CD4-positive, alpha-beta memory T cell (primary cell): ENCODE measurements around the gene MSI2. TPM values are rescaled to one million over a fixed set of nuclear protein-coding genes. Genes with fewer than 3 reads are reported as not detected.

Source experiments
- CTCF ChIA-PET: fragments of 350-600 bp; sonication (Branson Sonifier 250); formaldehyde crosslinking; loops from one replicate; lab custom pipeline; 2021; ENCODE audit warnings: inconsistent platforms; ENCODE audit not compliant: partially characterized antibody; lab: Charles Lee
- POLR2A ChIA-PET: fragments of 350-600 bp; sonication (Branson Sonifier 250); formaldehyde crosslinking; loops from one replicate; lab custom pipeline; 2021; ENCODE audit not compliant: partially characterized antibody; lab: Charles Lee
- DNase-seq, 5 donors: peaks; one replicate each; pipeline versions ENCODE4 v3.0.0 to v3.0.0-alpha.2; 2020 to 2022; ENCODE audit warnings: mixed read lengths in 1 of 5
- H3K27ac ChIP-seq: one replicate; pipeline ENCODE4 v1.7.0; 2013; ENCODE audit warnings: low read depth, low read length
- H3K27me3 ChIP-seq: 2 replicates; pipeline ENCODE4 v1.7.0; 2013; ENCODE audit warnings: mild to moderate bottlenecking, low read length, moderate library complexity; ENCODE audit not compliant: insufficient read depth
- H3K36me3 ChIP-seq: 2 replicates; pipeline ENCODE4 v1.7.0; 2013; ENCODE audit warnings: mild to moderate bottlenecking, low read length, moderate library complexity; ENCODE audit not compliant: insufficient read depth
- H3K4me1 ChIP-seq: 2 replicates; pipeline ENCODE4 v1.7.0; 2013; ENCODE audit warnings: mild to moderate bottlenecking, low read length, moderate library complexity; ENCODE audit not compliant: insufficient read depth
- H3K4me3 ChIP-seq, 2 donors: one replicate each; pipeline ENCODE4 v1.7.0; 2013; ENCODE audit warnings: low read length in 2 of 2, mild to moderate bottlenecking in 1 of 2
- H3K9me3 ChIP-seq, 2 donors: one replicate each; pipeline ENCODE4 v1.7.0; 2013; ENCODE audit warnings: low read length in 2 of 2, control low read depth in 1 of 2; ENCODE audit not compliant: control insufficient read depth in 1 of 2
- H3K27ac Mint-ChIP-seq, 7 donors: one replicate each; pipeline ENCODE4 v1.8.0; 2020 to 2021; ENCODE audit warnings: mixed read lengths in 7 of 7, mild to moderate bottlenecking in 6 of 7, inconsistent platforms in 3 of 7, moderate library complexity in 3 of 7
- H3K27me3 Mint-ChIP-seq, 2 donors: one replicate each; pipeline ENCODE4 v1.8.0; 2020 to 2021; ENCODE audit warnings: mixed read lengths in 2 of 2
- H3K36me3 Mint-ChIP-seq, 2 donors: one replicate each; pipeline ENCODE4 v1.8.0; 2020 to 2021; ENCODE audit warnings: mixed read lengths in 2 of 2, inconsistent platforms in 1 of 2, mild to moderate bottlenecking in 1 of 2
- H3K4me1 Mint-ChIP-seq, 4 donors: one replicate each; pipeline ENCODE4 v1.8.0; 2020 to 2021; ENCODE audit warnings: mixed read lengths in 4 of 4, mild to moderate bottlenecking in 1 of 4
- H3K4me3 Mint-ChIP-seq, 8 donors: one replicate each; pipeline ENCODE4 v1.8.0; 2020 to 2021; ENCODE audit warnings: mixed read lengths in 8 of 8, mild to moderate bottlenecking in 7 of 8, moderate library complexity in 6 of 8, inconsistent platforms in 3 of 8
- H3K9me3 Mint-ChIP-seq, 8 donors: one replicate each; pipeline ENCODE4 v1.8.0; 2020 to 2021; ENCODE audit warnings: mixed read lengths in 8 of 8, mild to moderate bottlenecking in 5 of 8, inconsistent platforms in 3 of 8, moderate library complexity in 1 of 8
- intact Hi-C: fragments of 100-400 bp; cut with micrococcal nuclease; formaldehyde crosslinking; loops from one replicate; pipeline ENCODE4 v1.15.1; 2023
- polyA plus RNA-seq, 2 donors: library from polyadenylated mRNA; unstranded; fragments of 300-500 nt; fragmentation: Illumina TruSeq; gene quantifications; one replicate each; pipeline ENCODE4 v1.2.3, GENCODE V29; 2021
- total RNA-seq, 2 experiments: library from RNA; stranded (reverse); gene quantifications; one replicate each; pipeline ENCODE4 v1.2.3, GENCODE V29; 2021

The MSI2 gene
- total and polyA plus RNA-seq, 4 experiments from 2014 or later = 2.1 to 110 (median 55.3) TPM

- Histone ChIP-seq H3K9me3 (no peaks in the 10 kb centered on the region), H3K4me3 (no peak overlapping the region), H3K36me3 (no peaks in the 10 kb centered on the region), H3K4me1 (peaks cover 1% of the 10 kb centered on the region), H3K27ac (no peak overlapping the region), H3K27me3 (no peaks in the 10 kb centered on the region)
- intact Hi-C loops = no loop called here
- peaks cover 0 to 9% (median 4%) of the 10 kb centered on the region in 8 donors for H3K9me3 Mint-ChIP-seq
- no peak for DNase-seq
- peaks cover 4 to 22% of the 10 kb centered on the region in 2 donors for H3K36me3 Mint-ChIP-seq
- ChIA-PET CTCF (interaction anchor here (1.3 kb wide), 1 partner anchor 449 kb away, joined by 4 read pairs; no protein-coding TSS in a partner anchor), POLR2A (no interaction called here)
- H3K4me1 Mint-ChIP-seq = peaks cover 6 to 11% (median 10%) of the 10 kb centered on the region in 4 donors
- H3K27ac Mint-ChIP-seq = no peak overlapping the region
- no peak overlapping the region for H3K4me3 Mint-ChIP-seq
- H3K27me3 Mint-ChIP-seq = no peaks in the 10 kb centered on the region
Observed at GRCh38 chr17:57691939-57692338, 435.6 kb downstream of the MSI2 start.

- Mint-ChIP-seq H3K9me3 (peaks cover 0 to 9% (median 4%) of the 10 kb centered on the region in 8 donors), H3K27ac (peak overlapping the region in 2 of 7 donors; percentile 1 to 7), H3K27me3 (no peaks in the 10 kb centered on the region), H3K36me3 (peaks cover 4 to 22% of the 10 kb centered on the region in 2 donors), H3K4me1 (peaks cover 6 to 11% (median 10%) of the 10 kb centered on the region in 4 donors), H3K4me3 (peak overlapping the region in 6 of 8 donors; percentile 1 to 61 (median 54))
- Histone ChIP-seq H3K27me3 (no peaks in the 10 kb centered on the region), H3K4me3 (no peak overlapping the region), H3K27ac (no peak overlapping the region), H3K9me3 (no peaks in the 10 kb centered on the region), H3K36me3 (no peaks in the 10 kb centered on the region), H3K4me1 (peaks cover 10% of the 10 kb centered on the region)
- CTCF ChIA-PET = no interaction called here
- intact Hi-C loops = no loop called here
- DNase-seq = no peak
- POLR2A ChIA-PET = no interaction called here
Observed at GRCh38 chr17:57692770-57693169, 436.4 kb downstream of the MSI2 start.

- Histone ChIP-seq H3K4me3 (no peak overlapping the region), H3K36me3 (no peaks in the 10 kb centered on the region), H3K9me3 (no peaks in the 10 kb centered on the region), H3K4me1 (peaks cover 21% of the 10 kb centered on the region), H3K27me3 (no peaks in the 10 kb centered on the region), H3K27ac (no peak overlapping the region)
- DNase-seq = no peak
- no peaks in the 10 kb centered on the region for H3K27me3 Mint-ChIP-seq
- H3K27ac Mint-ChIP-seq = no peak overlapping the region
- H3K9me3 Mint-ChIP-seq = peaks cover 0 to 9% (median 4%) of the 10 kb centered on the region in 8 donors
- H3K36me3 Mint-ChIP-seq = peaks cover 4 to 22% of the 10 kb centered on the region in 2 donors
- ChIA-PET CTCF (interaction anchor here (0.9 kb wide), 1 partner anchor 22 kb away, joined by 5 read pairs; no protein-coding TSS in a partner anchor), POLR2A (no interaction called here)
- H3K4me3 Mint-ChIP-seq = no peak overlapping the region
- H3K4me1 Mint-ChIP-seq = peaks cover 6 to 11% (median 10%) of the 10 kb centered on the region in 4 donors
- intact Hi-C loops = no loop called here
Observed at GRCh38 chr17:57694051-57694450, 437.7 kb downstream of the MSI2 start.

GRCh38 chr17:57696050-57696449, 439.7 kb downstream of the MSI2 start:
- no peak overlapping the region for H3K27ac ChIP-seq
- ChIA-PET POLR2A (no interaction called here), CTCF (no interaction called here)
- peaks cover 6 to 14% (median 11%) of the 10 kb centered on the region in 4 donors for H3K4me1 Mint-ChIP-seq
- H3K27me3 Mint-ChIP-seq = no peaks in the 10 kb centered on the region
- DNase-seq = no peak
- no peak overlapping the region for H3K27ac Mint-ChIP-seq
- H3K4me1 ChIP-seq = peaks cover 21% of the 10 kb centered on the region
- H3K36me3 ChIP-seq = no peaks in the 10 kb centered on the region
- H3K4me3 Mint-ChIP-seq = no peak overlapping the region
- no peak overlapping the region for H3K4me3 ChIP-seq
- intact Hi-C loops = no loop called here
- H3K9me3 Mint-ChIP-seq = peaks cover 0 to 9% (median 4%) of the 10 kb centered on the region in 8 donors
- H3K36me3 Mint-ChIP-seq = peaks cover 4 to 22% of the 10 kb centered on the region in 2 donors
- H3K9me3 ChIP-seq = no peaks in the 10 kb centered on the region
- no peaks in the 10 kb centered on the region for H3K27me3 ChIP-seq

- peaks cover 0 to 9% (median 4%) of the 10 kb centered on the region in 8 donors for H3K9me3 Mint-ChIP-seq
- peaks cover 4 to 22% of the 10 kb centered on the region in 2 donors for H3K36me3 Mint-ChIP-seq
- ChIA-PET CTCF (no interaction called here), POLR2A (no interaction called here)
- H3K4me1 ChIP-seq = peaks cover 21% of the 10 kb centered on the region
- no peak overlapping the region for H3K27ac ChIP-seq
- H3K4me1 Mint-ChIP-seq = peaks cover 6 to 14% (median 11%) of the 10 kb centered on the region in 4 donors
- H3K9me3 ChIP-seq = no peaks in the 10 kb centered on the region
- no peak overlapping the region for H3K4me3 Mint-ChIP-seq
- DNase-seq = no peak
- no peaks in the 10 kb centered on the region for H3K36me3 ChIP-seq
- no peaks in the 10 kb centered on the region for H3K27me3 Mint-ChIP-seq
- H3K4me3 ChIP-seq = no peak overlapping the region
- H3K27me3 ChIP-seq = no peaks in the 10 kb centered on the region
- no peak overlapping the region for H3K27ac Mint-ChIP-seq
- intact Hi-C loops = no loop called here
Observed at GRCh38 chr17:57697197-57697596, 440.9 kb downstream of the MSI2 start.

- Mint-ChIP-seq H3K27me3 (no peaks in the 10 kb centered on the region), H3K9me3 (peaks cover 0 to 5% (median 1%) of the 10 kb centered on the region in 8 donors), H3K36me3 (peaks cover 4 to 15% of the 10 kb centered on the region in 2 donors), H3K4me3 (no peak overlapping the region), H3K27ac (no peak overlapping the region), H3K4me1 (peaks cover 0 to 7% (median 4%) of the 10 kb centered on the region in 4 donors)
- H3K4me3 ChIP-seq = no peak overlapping the region
- POLR2A ChIA-PET = no interaction called here
- CTCF ChIA-PET = no interaction called here
- H3K9me3 ChIP-seq = no peaks in the 10 kb centered on the region
- H3K27me3 ChIP-seq = no peaks in the 10 kb centered on the region
- intact Hi-C loops = no loop called here
- H3K36me3 ChIP-seq = no peaks in the 10 kb centered on the region
- H3K27ac ChIP-seq = no peak overlapping the region
- H3K4me1 ChIP-seq = peaks cover 21% of the 10 kb centered on the region
- peak in 1 of 5 donors; percentile 1 for DNase-seq
Observed at GRCh38 chr17:57697891-57698711, 441.8 kb downstream of the MSI2 start.

- ChIA-PET POLR2A (no interaction called here), CTCF (no interaction called here)
- no peak for DNase-seq
- peaks cover 0 to 4% (median 0%) of the 10 kb centered on the region in 8 donors for H3K9me3 Mint-ChIP-seq
- H3K27ac ChIP-seq = no peak overlapping the region
- H3K9me3 ChIP-seq = no peaks in the 10 kb centered on the region
- no peaks in the 10 kb centered on the region for H3K36me3 ChIP-seq
- H3K27me3 Mint-ChIP-seq = no peaks in the 10 kb centered on the region
- intact Hi-C loops = no loop called here
- peaks cover 1 to 12% of the 10 kb centered on the region in 2 donors for H3K36me3 Mint-ChIP-seq
- peaks cover 0 to 3% (median 0%) of the 10 kb centered on the region in 4 donors for H3K4me1 Mint-ChIP-seq
- no peaks in the 10 kb centered on the region for H3K27me3 ChIP-seq
- H3K4me1 ChIP-seq = peaks cover 21% of the 10 kb centered on the region
- no peak overlapping the region for H3K4me3 Mint-ChIP-seq
- peak overlapping the region in 2 of 7 donors; percentile 25 to 35 for H3K27ac Mint-ChIP-seq
- H3K4me3 ChIP-seq = no peak overlapping the region
Observed at GRCh38 chr17:57699751-57700219, 443.5 kb downstream of the MSI2 start.
